HL-60 (cell line): ENCODE results near the gene TNFSF12.

Source experiments
- DNase-seq, 2 experiments: peaks; one replicate each; pipeline ENCODE4 v3.0.0-alpha.2; 2010 to 2020; ENCODE audit warnings: low read depth in 1 of 2, low spot score in 1 of 2
- H3K27ac ChIP-seq: fragments of 250-450 bp; sonication (Bioruptor Pico); replicated peaks from 2 replicates; pipeline ENCODE4 v1.5.1; 2020; ENCODE audit warnings: mild to moderate bottlenecking, moderate library complexity
- H3K27me3 ChIP-seq: fragments of 250-450 bp; sonication (Bioruptor Pico); 2 replicates; pipeline ENCODE4 v1.5.1; 2021; ENCODE audit warnings: mild to moderate bottlenecking, moderate library complexity; ENCODE audit not compliant: insufficient read depth, poor library complexity, severe bottlenecking
- H3K4me3 ChIP-seq: replicated peaks from 2 replicates; pipeline ENCODE4 v1.5.1; 2011; ENCODE audit warnings: mild to moderate bottlenecking, control low read depth, low read length; ENCODE audit not compliant: insufficient read depth
- GABPA ChIP-seq: IDR thresholded peaks from 2 replicates; pipeline ENCODE4 v1.6.1; 2012; ENCODE audit warnings: low read depth
- POLR2AphosphoS5 ChIP-seq: IDR thresholded peaks from 2 replicates; pipeline ENCODE4 v1.6.1; 2012; ENCODE audit warnings: low read depth
- SPI1 ChIP-seq: IDR thresholded peaks from 2 replicates; pipeline ENCODE4 v1.6.1; 2012; ENCODE audit warnings: low read depth, mild to moderate bottlenecking, borderline replicate concordance
- TF ChIP-seq, protein P1 (sequence below): IDR thresholded peaks from one replicate; pipeline ENCODE4 v1.5.1; 2011; ENCODE audit warnings: low read length, control low read depth, inconsistent platforms; ENCODE audit not compliant: insufficient read depth
- TF ChIP-seq, protein P2 (sequence below): IDR thresholded peaks from 2 replicates; pipeline ENCODE4 v1.6.1; 2012; ENCODE audit warnings: low read depth; ENCODE audit not compliant: insufficient replicate concordance

The TNFSF12 gene

DNA sequence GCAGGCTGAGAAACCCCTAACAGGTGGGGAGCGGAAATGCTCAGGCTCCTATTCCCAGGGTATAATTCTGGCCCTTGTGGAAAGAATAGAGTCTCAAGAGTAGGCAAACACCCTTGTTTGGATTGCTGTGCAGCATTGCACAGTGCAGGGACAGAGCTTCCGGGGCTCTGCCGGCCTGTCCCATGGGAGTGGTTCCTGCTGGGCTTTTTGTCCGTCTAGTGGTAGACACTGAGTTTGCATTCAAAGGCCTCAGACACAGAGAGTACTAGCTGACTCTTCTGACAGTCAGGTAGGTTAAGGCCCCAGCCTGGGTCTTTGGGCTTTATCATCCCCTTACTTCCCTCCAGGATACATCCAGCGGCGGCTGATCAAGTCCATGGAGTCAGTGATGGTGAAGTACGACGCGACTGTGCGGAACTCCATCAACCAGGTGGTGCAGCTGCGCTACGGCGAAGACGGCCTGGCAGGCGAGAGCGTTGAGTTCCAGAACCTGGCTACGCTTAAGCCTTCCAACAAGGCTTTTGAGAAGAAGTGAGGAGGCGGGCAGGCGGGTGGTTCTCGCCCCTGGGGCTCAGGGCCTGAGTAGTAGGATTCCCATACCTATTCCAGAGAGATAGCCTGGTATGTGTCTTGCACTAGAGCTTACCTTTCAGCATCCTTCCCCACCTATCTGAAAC is 46.5 kb upstream of the TNFSF12 start:
- TF ChIP-seq, protein P1, sequence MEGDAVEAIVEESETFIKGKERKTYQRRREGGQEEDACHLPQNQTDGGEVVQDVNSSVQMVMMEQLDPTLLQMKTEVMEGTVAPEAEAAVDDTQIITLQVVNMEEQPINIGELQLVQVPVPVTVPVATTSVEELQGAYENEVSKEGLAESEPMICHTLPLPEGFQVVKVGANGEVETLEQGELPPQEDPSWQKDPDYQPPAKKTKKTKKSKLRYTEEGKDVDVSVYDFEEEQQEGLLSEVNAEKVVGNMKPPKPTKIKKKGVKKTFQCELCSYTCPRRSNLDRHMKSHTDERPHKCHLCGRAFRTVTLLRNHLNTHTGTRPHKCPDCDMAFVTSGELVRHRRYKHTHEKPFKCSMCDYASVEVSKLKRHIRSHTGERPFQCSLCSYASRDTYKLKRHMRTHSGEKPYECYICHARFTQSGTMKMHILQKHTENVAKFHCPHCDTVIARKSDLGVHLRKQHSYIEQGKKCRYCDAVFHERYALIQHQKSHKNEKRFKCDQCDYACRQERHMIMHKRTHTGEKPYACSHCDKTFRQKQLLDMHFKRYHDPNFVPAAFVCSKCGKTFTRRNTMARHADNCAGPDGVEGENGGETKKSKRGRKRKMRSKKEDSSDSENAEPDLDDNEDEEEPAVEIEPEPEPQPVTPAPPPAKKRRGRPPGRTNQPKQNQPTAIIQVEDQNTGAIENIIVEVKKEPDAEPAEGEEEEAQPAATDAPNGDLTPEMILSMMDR, result no peak
- TF ChIP-seq, protein P2, sequence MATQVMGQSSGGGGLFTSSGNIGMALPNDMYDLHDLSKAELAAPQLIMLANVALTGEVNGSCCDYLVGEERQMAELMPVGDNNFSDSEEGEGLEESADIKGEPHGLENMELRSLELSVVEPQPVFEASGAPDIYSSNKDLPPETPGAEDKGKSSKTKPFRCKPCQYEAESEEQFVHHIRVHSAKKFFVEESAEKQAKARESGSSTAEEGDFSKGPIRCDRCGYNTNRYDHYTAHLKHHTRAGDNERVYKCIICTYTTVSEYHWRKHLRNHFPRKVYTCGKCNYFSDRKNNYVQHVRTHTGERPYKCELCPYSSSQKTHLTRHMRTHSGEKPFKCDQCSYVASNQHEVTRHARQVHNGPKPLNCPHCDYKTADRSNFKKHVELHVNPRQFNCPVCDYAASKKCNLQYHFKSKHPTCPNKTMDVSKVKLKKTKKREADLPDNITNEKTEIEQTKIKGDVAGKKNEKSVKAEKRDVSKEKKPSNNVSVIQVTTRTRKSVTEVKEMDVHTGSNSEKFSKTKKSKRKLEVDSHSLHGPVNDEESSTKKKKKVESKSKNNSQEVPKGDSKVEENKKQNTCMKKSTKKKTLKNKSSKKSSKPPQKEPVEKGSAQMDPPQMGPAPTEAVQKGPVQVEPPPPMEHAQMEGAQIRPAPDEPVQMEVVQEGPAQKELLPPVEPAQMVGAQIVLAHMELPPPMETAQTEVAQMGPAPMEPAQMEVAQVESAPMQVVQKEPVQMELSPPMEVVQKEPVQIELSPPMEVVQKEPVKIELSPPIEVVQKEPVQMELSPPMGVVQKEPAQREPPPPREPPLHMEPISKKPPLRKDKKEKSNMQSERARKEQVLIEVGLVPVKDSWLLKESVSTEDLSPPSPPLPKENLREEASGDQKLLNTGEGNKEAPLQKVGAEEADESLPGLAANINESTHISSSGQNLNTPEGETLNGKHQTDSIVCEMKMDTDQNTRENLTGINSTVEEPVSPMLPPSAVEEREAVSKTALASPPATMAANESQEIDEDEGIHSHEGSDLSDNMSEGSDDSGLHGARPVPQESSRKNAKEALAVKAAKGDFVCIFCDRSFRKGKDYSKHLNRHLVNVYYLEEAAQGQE, result no peak
- TF ChIP-seq SPI1 (no peak), POLR2AphosphoS5 (no peak), GABPA (no peak)
- Histone ChIP-seq H3K27ac (no peak overlapping the region), H3K27me3 (no peaks in the 10 kb centered on the region), H3K4me3 (no peak overlapping the region)
- DNase-seq, result no peak

DNA sequence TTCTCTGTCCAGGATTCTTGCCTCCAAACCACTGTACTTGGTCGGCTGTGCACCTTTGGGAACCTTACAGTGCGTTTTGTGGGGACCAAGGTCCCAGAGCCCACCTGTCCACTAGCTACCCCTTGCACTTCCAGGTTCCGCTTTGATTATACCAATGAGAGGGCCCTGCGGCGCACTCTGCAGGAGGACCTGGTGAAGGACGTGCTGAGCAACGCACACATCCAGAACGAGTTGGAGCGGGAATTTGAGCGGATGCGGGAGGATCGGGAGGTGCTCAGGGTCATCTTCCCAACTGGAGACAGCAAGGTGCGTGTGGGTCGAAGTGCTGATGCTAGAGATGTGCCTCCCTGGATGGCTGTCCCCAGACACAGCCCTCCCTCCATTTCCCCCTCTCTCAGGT is 45.9 kb upstream of the TNFSF12 start:
- no peaks in the 10 kb centered on the region for H3K27me3 ChIP-seq
- DNase-seq, result no peak
- no peak overlapping the region for H3K27ac ChIP-seq
- TF ChIP-seq, protein P2, result no peak
- TF ChIP-seq, protein P1, result no peak
- TF ChIP-seq POLR2AphosphoS5 (no peak), SPI1 (no peak), GABPA (no peak)
- H3K4me3 ChIP-seq, result no peak overlapping the region

DNA sequence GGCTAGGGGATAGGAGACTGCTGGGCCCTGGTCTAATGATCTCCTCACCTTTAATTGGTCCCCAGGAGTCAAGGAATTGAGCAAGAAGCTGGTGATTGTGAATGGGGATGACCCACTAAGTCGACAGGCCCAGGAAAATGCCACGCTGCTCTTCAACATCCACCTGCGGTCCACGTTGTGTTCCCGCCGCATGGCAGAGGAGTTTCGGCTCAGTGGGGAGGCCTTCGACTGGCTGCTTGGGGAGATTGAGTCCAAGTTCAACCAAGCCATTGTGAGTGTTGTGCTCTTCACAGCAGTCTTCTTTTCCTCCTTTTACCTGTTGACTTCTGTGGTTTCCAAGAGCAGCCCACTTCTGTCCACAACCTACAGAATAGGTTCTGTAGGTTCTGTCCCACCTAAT is 45.3 kb upstream of the TNFSF12 start:
- DNase-seq, result no peak
- Histone ChIP-seq H3K27ac (no peak overlapping the region), H3K27me3 (no peaks in the 10 kb centered on the region), H3K4me3 (no peak overlapping the region)
- TF ChIP-seq, protein P2, result no peak
- TF ChIP-seq SPI1, result no peak
- TF ChIP-seq POLR2AphosphoS5, result no peak
- TF ChIP-seq, protein P1, result no peak
- TF ChIP-seq GABPA, result no peak
